ENCODE measurements around the gene PDE4D.

DNA sequence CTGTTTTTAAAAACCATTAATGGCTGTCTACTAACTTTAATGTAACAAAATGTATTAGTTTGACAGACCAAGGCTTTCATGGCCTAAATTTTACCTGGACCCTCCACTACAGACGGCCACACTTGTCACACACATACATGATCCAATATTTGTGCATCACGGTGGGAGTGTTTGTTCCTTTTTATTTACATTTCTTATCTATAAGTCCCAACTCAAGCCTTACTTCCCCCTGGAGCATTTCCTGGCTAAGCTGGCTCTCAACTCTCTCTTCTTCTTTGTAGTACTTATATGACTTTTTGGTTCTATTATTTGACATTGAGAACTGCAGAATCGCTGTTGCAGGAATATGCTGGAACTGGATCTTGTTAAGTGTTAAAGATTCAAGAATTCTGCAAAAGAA is 776.2 kb downstream of the PDE4D start:
- TF ChIP-seq, protein P1, sequence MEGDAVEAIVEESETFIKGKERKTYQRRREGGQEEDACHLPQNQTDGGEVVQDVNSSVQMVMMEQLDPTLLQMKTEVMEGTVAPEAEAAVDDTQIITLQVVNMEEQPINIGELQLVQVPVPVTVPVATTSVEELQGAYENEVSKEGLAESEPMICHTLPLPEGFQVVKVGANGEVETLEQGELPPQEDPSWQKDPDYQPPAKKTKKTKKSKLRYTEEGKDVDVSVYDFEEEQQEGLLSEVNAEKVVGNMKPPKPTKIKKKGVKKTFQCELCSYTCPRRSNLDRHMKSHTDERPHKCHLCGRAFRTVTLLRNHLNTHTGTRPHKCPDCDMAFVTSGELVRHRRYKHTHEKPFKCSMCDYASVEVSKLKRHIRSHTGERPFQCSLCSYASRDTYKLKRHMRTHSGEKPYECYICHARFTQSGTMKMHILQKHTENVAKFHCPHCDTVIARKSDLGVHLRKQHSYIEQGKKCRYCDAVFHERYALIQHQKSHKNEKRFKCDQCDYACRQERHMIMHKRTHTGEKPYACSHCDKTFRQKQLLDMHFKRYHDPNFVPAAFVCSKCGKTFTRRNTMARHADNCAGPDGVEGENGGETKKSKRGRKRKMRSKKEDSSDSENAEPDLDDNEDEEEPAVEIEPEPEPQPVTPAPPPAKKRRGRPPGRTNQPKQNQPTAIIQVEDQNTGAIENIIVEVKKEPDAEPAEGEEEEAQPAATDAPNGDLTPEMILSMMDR (IDR thresholded peaks at IDR 0.05) = no peak
- TF ChIP-seq EZH2 (IDR thresholded peaks at IDR 0.05; ENCODE audit: borderline replicate concordance, insufficient read depth, low read depth, low read length, poor library complexity, severe bottlenecking) = no peak
